HepG2 (cell line): ENCODE results near the gene FIGLA. TPM values are rescaled to one million over a fixed set of nuclear protein-coding genes. Genes with fewer than 3 reads are reported as not detected.

Source experiments
- ATAC-seq: fragments of 200-7000 bp; cut with Tn5 transposase; 3 replicates; pipeline ENCODE4 v1.9.1; 2020; ENCODE audit warnings: mild to moderate bottlenecking, moderate library complexity
- BruUV-seq: library from RNA; stranded (reverse); fragments of 400-500 nt; replicated peaks from 2 replicates; lab custom pipeline; 2021; lab: Mats Ljungman, UMichigan
- CTCF ChIA-PET: fragments of 300-600 bp; formaldehyde crosslinking; extraction: SDS; loops from one replicate; lab custom pipeline; 2021; ENCODE audit warnings: low total read pairs, inconsistent platforms, low intra/inter-chr PET ratio; lab: Yijun Ruan, JAX
- POLR2A ChIA-PET: fragments of 350-600 bp; sonication (Branson Sonifier 250); formaldehyde crosslinking; loops from one replicate; lab custom pipeline; 2020; ENCODE audit warnings: antibody characterized with exemption, inconsistent platforms; lab: Yijun Ruan, JAX
- DNase-seq: peaks from one replicate; pipeline ENCODE4 v3.0.0-alpha.2; 2015; ENCODE audit warnings: low spot score
- FAIRE-seq: peaks from 3 replicates; lab custom pipeline; 2011; peaks lifted over from hg19 to GRCh38; lab: Jason Lieb, UNC
- H2AFZ ChIP-seq: one replicate; pipeline ENCODE4 v1.6.1; 2011; ENCODE audit warnings: low read length, inconsistent platforms
- H3K27ac ChIP-seq: fragments of 300-600 bp; 3 replicates; pipeline ENCODE4 v1.8.0; 2011; ENCODE audit warnings: mixed run types, mild to moderate bottlenecking, mixed read lengths, low read length, inconsistent platforms; ENCODE audit not compliant: insufficient read depth; ENCODE audit errors: extremely low read length
- H3K27me3 ChIP-seq, 2 experiments: fragments of 200-600 bp in 1 of 2; 2 replicates in 1 of 2; 3 replicates in 1 of 2; pipeline versions ENCODE4 v1.6.0 to v1.8.0; 2011; ENCODE audit warnings: low read length in 2 of 2, mild to moderate bottlenecking in 2 of 2, moderate library complexity in 2 of 2, inconsistent platforms in 1 of 2; ENCODE audit not compliant: insufficient read depth in 2 of 2, control insufficient read depth in 1 of 2
- H3K36me3 ChIP-seq, 2 experiments: fragments of 200-600 bp in 1 of 2; replicated peaks in 1 of 2; 2 replicates in 1 of 2; 3 replicates in 1 of 2; pipeline versions ENCODE4 v1.5.1 to v1.8.0; 2011; ENCODE audit warnings: low read length in 2 of 2, inconsistent platforms in 1 of 2; ENCODE audit not compliant: insufficient read depth in 2 of 2, control insufficient read depth in 1 of 2
- H3K4me1 ChIP-seq: 2 replicates; pipeline ENCODE4 v1.5.1; 2012; ENCODE audit warnings: low read length, inconsistent platforms; ENCODE audit not compliant: insufficient read depth
- H3K4me2 ChIP-seq: 2 replicates; pipeline ENCODE4 v1.6.0; 2011; ENCODE audit warnings: low read depth, low read length, inconsistent platforms
- H3K4me3 ChIP-seq, 3 experiments: fragments of 200-600 bp in 1 of 3; sonication (generic), shearing (Covaris generic) in 1 of 3; replicated peaks in 1 of 3; 2 replicates each; pipeline ENCODE4 v1.5.1; 2011 to 2016; ENCODE audit warnings: low read length in 3 of 3, inconsistent platforms in 2 of 3, low read depth in 2 of 3, mild to moderate bottlenecking in 2 of 3, control low read depth in 1 of 3, mixed read lengths in 1 of 3; ENCODE audit not compliant: insufficient read depth in 1 of 3
- H3K79me2 ChIP-seq: one replicate; pipeline ENCODE4 v1.6.1; 2011; ENCODE audit warnings: low read length, inconsistent platforms; ENCODE audit not compliant: insufficient read depth
- H3K9ac ChIP-seq: 2 replicates; pipeline ENCODE4 v1.6.0; 2011; ENCODE audit warnings: mild to moderate bottlenecking, low read depth, low read length, inconsistent platforms; ENCODE audit not compliant: insufficient read depth
- H3K9me3 ChIP-seq: 2 replicates; pipeline ENCODE4 v1.5.1; 2012; ENCODE audit warnings: mild to moderate bottlenecking, low read length
- H4K20me1 ChIP-seq: 2 replicates; pipeline ENCODE4 v1.6.0; 2011; ENCODE audit warnings: inconsistent platforms, mild to moderate bottlenecking, low read length, moderate library complexity; ENCODE audit not compliant: insufficient read depth
- ATF6 ChIP-seq: sonication (generic); formaldehyde crosslinking; conservative IDR thresholded peaks from 2 replicates; pipeline ENCODE4 v1.4.0; 2020; ENCODE audit warnings: missing genetic modification reagents
- EHMT2 ChIP-seq: fragments of 200-600 bp; sonication (generic); IDR thresholded peaks from 2 replicates; pipeline ENCODE4 v1.7.0; 2017; ENCODE audit warnings: antibody characterized with exemption, low read depth, low read length, borderline replicate concordance
- NCOR1 ChIP-seq: fragments of 200-600 bp; sonication (generic); IDR thresholded peaks from 2 replicates; pipeline ENCODE4 v1.7.0; 2017; ENCODE audit warnings: antibody characterized with exemption, low read length, borderline replicate concordance
- NFAT5 ChIP-seq: sonication (generic); formaldehyde crosslinking; IDR thresholded peaks from 2 replicates; pipeline ENCODE4 v1.4.0; 2020; ENCODE audit warnings: missing genetic modification reagents
- NFIC ChIP-seq: IDR thresholded peaks from 2 replicates; pipeline ENCODE4 v1.6.1; 2012; ENCODE audit warnings: mild to moderate bottlenecking, low read length, inconsistent platforms
- PRMT3 ChIP-seq: sonication (generic); formaldehyde crosslinking; IDR thresholded peaks from 2 replicates; pipeline ENCODE4 v1.8.1; 2022; ENCODE audit warnings: low read depth, mild to moderate bottlenecking, moderate library complexity, missing genetic modification reagents, borderline replicate concordance
- ZBTB2 ChIP-seq: sonication (generic); formaldehyde crosslinking; IDR thresholded peaks from 2 replicates; pipeline ENCODE4 v1.8.0; 2022; ENCODE audit warnings: low read depth, missing genetic modification reagents
- ZNF530 ChIP-seq: sonication (generic); formaldehyde crosslinking; IDR thresholded peaks from 2 replicates; pipeline ENCODE4 v1.5.0; 2020; ENCODE audit warnings: low read depth, mild to moderate bottlenecking, missing genetic modification reagents
- ZNF629 ChIP-seq: sonication (generic); formaldehyde crosslinking; conservative IDR thresholded peaks from 2 replicates; pipeline ENCODE4 v1.5.0; 2020; ENCODE audit warnings: missing genetic modification reagents
- ZNF83 ChIP-seq: sonication (generic); formaldehyde crosslinking; IDR thresholded peaks from 2 replicates; pipeline ENCODE4 v1.4.0; 2020; ENCODE audit warnings: missing genetic modification reagents, mild to moderate bottlenecking, borderline replicate concordance
- WGBS: methylation state at CpG from one replicate; pipeline ENCODE4 v1.1.6; 2017; ENCODE audit warnings: low lambda C conversion rate; 5-methylcytosine and 5-hydroxymethylcytosine counted together
- in situ Hi-C: cut with HindIII; loops from 2 replicates; pipeline ENCODE4 v1.10.0; 2017; ENCODE audit warnings: low pct_unique_long_range_greater_than_20kb; ENCODE audit not compliant: extremely low pct_ligation_motif_present
- intact Hi-C: fragments of 100-400 bp; cut with micrococcal nuclease; formaldehyde crosslinking; loops from one replicate; pipeline ENCODE4 v1.10.0; 2022; ENCODE audit not compliant: unreplicated experiment
- polyA plus RNA-seq, 8 experiments: library from polyadenylated mRNA; depleted of rRNA in 3 of 8; stranded (reverse) in 7 of 8; unstranded in 1 of 8; fragments of >200 nt; fragmentation: Illumina TruSeq in 4 of 8; extraction: Trizol in 4 of 8; gene quantifications; 2 replicates each; pipeline versions ENCODE4 v1.2.1 to v1.2.3, GENCODE V29; 2011 to 2016; ENCODE audit warnings: low read depth in 4 of 8, missing spikeins in 1 of 8, mixed read lengths in 1 of 8; ENCODE audit not compliant: insufficient read depth in 1 of 8
- total RNA-seq, 5 experiments: library from RNA; depleted of rRNA; stranded (reverse); fragments of >200 nt; fragmentation: Illumina TruSeq; extraction: Trizol; gene quantifications; 2 replicates each; pipeline ENCODE4 v1.2.3, GENCODE V29; 2016; ENCODE audit warnings: low read depth in 1 of 5

FIGLA gene
- total and polyA plus RNA-seq, 2 of the 13 experiments (the other 11 are each of a cell fraction or from before 2014, with no cell fraction given): not detected

GRCh38 chr2:70753031-70753430 is 37.4 kb downstream of the FIGLA start:
- Histone ChIP-seq H3K79me2 (no peaks in the 10 kb centered on the region), H3K4me3 (no peak overlapping the region), H3K4me1 (no peaks in the 10 kb centered on the region), H3K9ac (no peak overlapping the region), H4K20me1 (no peaks in the 10 kb centered on the region), H3K27ac (no peak overlapping the region), H3K9me3 (no peaks in the 10 kb centered on the region), H2AFZ (no peak overlapping the region), H3K4me2 (no peak overlapping the region), H3K36me3 (no peaks in the 10 kb centered on the region), H3K27me3 (peaks cover 0 to 13% of the 10 kb centered on the region in 2 experiments; a peak in 2 of 5 replicates)
- DNase-seq (no peak), ATAC-seq (no peak), FAIRE-seq (no peak)
- POLR2A ChIA-PET: no interaction called here
- BruUV-seq: no TSS peak
- TF ChIP-seq ATF6 (CRISPR knock-in tag): no peak
- TF ChIP-seq NCOR1: no peak
- TF ChIP-seq ZNF530 (CRISPR knock-in tag): no peak
- CTCF ChIA-PET: no interaction called here
- in situ Hi-C loops (no loop called here), intact Hi-C loops (no loop called here)

- CTCF ChIA-PET: no interaction called here
- POLR2A ChIA-PET: no interaction called here
- intact Hi-C loops (no loop called here), in situ Hi-C loops (no loop called here)
- no peaks in the 10 kb centered on the region for H3K36me3 ChIP-seq
- no peaks in the 10 kb centered on the region for H3K9me3 ChIP-seq
- no peak overlapping the region for H3K4me2 ChIP-seq
- H3K4me1 ChIP-seq: no peaks in the 10 kb centered on the region
- no peaks in the 10 kb centered on the region for H4K20me1 ChIP-seq
- H3K27ac ChIP-seq: no peak overlapping the region
- no peak for DNase-seq
- peaks cover 0 to 13% of the 10 kb centered on the region in 2 experiments; a peak in 2 of 5 replicates for H3K27me3 ChIP-seq
- FAIRE-seq: no peak
- ATAC-seq: no peak
- WGBS: 7% methylated on average over 1 of the region's 1 CpG
- no peaks in the 10 kb centered on the region for H3K79me2 ChIP-seq
- no peak overlapping the region for H3K9ac ChIP-seq
- no TSS peak for BruUV-seq
- H2AFZ ChIP-seq: no peak overlapping the region
- no peak overlapping the region for H3K4me3 ChIP-seq
- TF ChIP-seq NFIC (no peak), ZNF629 (CRISPR knock-in tag) (no peak), PRMT3 (CRISPR knock-in tag) (no peak), EHMT2 (no peak), ZBTB2 (CRISPR knock-in tag) (no peak), ZNF83 (no peak), NFAT5 (CRISPR knock-in tag) (no peak)
Measured at GRCh38 chr2:70752396-70752795, 38.0 kb downstream of the FIGLA start.
